ENCODE measurements around the gene RC3H2. TPM values are rescaled to one million over a fixed set of nuclear protein-coding genes. Genes with fewer than 3 reads are reported as not detected.

RC3H2 gene
- total RNA-seq, 3 donors from 2014 or later (not counting 1 experiment from before 2014, with no cell fraction given), result 74.0 to 78.8 (median 77.3) TPM

DNA sequence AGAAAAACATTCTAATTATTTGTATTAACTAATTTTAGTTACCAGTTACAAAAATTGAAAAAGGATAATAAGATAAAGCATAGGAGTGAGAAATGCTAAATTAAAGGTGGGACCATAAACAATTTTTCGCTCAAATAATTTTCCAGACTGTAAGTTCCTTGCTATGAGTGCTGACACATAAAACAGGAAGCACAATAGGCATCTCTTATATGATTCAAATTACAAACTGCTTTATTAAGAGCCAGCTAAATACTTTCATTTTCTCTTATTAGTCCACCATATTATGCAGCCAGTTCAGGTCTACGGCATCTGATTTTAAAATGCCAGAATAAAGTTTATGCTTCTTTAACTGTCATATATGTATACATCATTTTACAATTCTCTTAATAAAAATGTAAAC, 4.4 kb downstream of the RC3H2 start:
- Mint-ChIP-seq H3K27me3 (ENCODE audit: low read depth in 2 of 2) (no peaks in the 10 kb centered on the region), H3K9me3 (no peaks in the 10 kb centered on the region), H3K4me1 (peaks cover 34 to 36% of the 10 kb centered on the region in 2 donors), H3K36me3 (no peaks in the 10 kb centered on the region), H3K27ac (peak overlapping the region; percentile 94 to 96), H3K4me3 (peak overlapping the region; percentile 63)
- Histone ChIP-seq H3K4me3 (ENCODE audit: low read length) (peak overlapping the region; percentile 32), H3K27ac (ENCODE audit: low read length) (peak overlapping the region; percentile 69), H3K36me3 (ENCODE audit: control insufficient read depth, insufficient read depth, low read length) (peaks cover 5% of the 10 kb centered on the region), H3K4me1 (ENCODE audit: control insufficient read depth, insufficient read depth, low read length) (peaks cover 19% of the 10 kb centered on the region), H3K27me3 (ENCODE audit: control insufficient read depth, insufficient read depth, low read length) (no peaks in the 10 kb centered on the region), H3K9me3 (ENCODE audit: control insufficient read depth, insufficient read depth, low read length) (no peaks in the 10 kb centered on the region)
- no peak for TF ChIP-seq CTCF (IDR thresholded peaks at IDR 0.05)
- peak in 1 of 2 donors; percentile 55 for DNase-seq
- 0% methylated on average over 1 of the region's 2 CpGs for WGBS (ENCODE audit: insufficient coverage)
- intact Hi-C loops (cut with micrococcal nuclease), result no loop called here
- ATAC-seq, result peak; percentile 15 to 36 (median 23)

DNA sequence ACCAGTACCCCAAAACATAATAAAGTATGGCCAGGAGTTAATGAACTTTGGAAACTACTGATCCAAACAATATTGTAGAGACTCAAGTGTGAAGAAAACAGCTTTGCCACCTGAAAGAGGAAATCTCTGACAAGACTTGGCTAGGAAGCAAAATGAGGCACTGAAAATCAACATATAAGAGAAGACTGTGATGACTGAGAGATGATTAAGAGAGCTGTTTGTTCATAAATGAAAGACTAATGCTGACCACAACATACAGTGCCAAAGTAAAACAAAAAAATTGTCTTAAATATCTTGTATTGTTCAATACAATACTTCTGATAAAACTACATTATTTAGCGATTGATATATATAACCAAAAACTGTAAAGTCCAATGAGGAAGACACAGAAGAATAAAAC, 7.2 kb downstream of the RC3H2 start:
- Histone ChIP-seq H3K27ac (ENCODE audit: low read length) (no peak overlapping the region), H3K4me3 (ENCODE audit: low read length) (no peak overlapping the region), H3K9me3 (ENCODE audit: control insufficient read depth, insufficient read depth, low read length) (no peaks in the 10 kb centered on the region), H3K36me3 (ENCODE audit: control insufficient read depth, insufficient read depth, low read length) (peaks cover 20% of the 10 kb centered on the region), H3K27me3 (ENCODE audit: control insufficient read depth, insufficient read depth, low read length) (no peaks in the 10 kb centered on the region), H3K4me1 (ENCODE audit: control insufficient read depth, insufficient read depth, low read length) (peaks cover 19% of the 10 kb centered on the region)
- Mint-ChIP-seq H3K9me3 (no peaks in the 10 kb centered on the region), H3K36me3 (no peaks in the 10 kb centered on the region), H3K4me3 (no peak overlapping the region), H3K27me3 (ENCODE audit: low read depth in 2 of 2) (no peaks in the 10 kb centered on the region), H3K4me1 (peaks cover 19 to 23% of the 10 kb centered on the region in 2 donors), H3K27ac (peak overlapping the region; percentile 47 to 55)
- ATAC-seq (no peak), DNase-seq (no peak)
- WGBS (ENCODE audit: insufficient coverage), result no CpG with 5 or more reads among the region's 1 CpG
- no peak for TF ChIP-seq CTCF (IDR thresholded peaks at IDR 0.05)
- intact Hi-C loops (cut with micrococcal nuclease), result no loop called here

DNA sequence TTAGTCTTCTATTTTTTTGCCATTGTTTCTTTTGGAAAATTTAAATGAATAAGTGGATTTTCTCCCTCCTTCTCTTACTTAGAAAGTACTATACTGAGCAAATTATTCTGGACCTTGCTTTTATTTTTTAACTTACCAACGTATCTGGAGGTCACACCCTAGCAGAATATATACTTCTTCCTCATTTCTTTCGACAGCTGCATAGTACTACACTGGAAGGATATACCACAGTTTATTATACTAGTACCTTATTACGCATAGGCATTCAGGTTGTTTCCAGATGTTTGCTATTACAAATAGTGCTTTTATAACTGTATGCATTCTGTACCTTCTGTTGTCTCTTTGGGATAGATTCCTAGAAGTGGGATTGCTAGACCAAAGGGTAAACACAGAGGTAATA, 16.7 kb downstream of the RC3H2 start:
- no peaks in the 10 kb centered on the region for H3K9me3 Mint-ChIP-seq
- Histone ChIP-seq H3K9me3 (ENCODE audit: control insufficient read depth, insufficient read depth, low read length) (no peaks in the 10 kb centered on the region), H3K27ac (ENCODE audit: low read length) (no peak overlapping the region), H3K4me3 (ENCODE audit: low read length) (no peak overlapping the region), H3K27me3 (ENCODE audit: control insufficient read depth, insufficient read depth, low read length) (no peaks in the 10 kb centered on the region), H3K36me3 (ENCODE audit: control insufficient read depth, insufficient read depth, low read length) (peaks cover 55% of the 10 kb centered on the region), H3K4me1 (ENCODE audit: control insufficient read depth, insufficient read depth, low read length) (no peaks in the 10 kb centered on the region)
- intact Hi-C loops (cut with micrococcal nuclease), result no loop called here
- no peak for TF ChIP-seq CTCF (IDR thresholded peaks at IDR 0.05)
- H3K4me1 Mint-ChIP-seq, result peaks cover 0 to 6% of the 10 kb centered on the region in 2 donors
- WGBS (ENCODE audit: insufficient coverage), result 82% methylated on average over 3 of the region's 3 CpGs
- no peaks in the 10 kb centered on the region for H3K27me3 Mint-ChIP-seq (ENCODE audit: low read depth in 2 of 2)
- no peak for ATAC-seq
- H3K36me3 Mint-ChIP-seq, result peaks cover 22% of the 10 kb centered on the region
- DNase-seq, result no peak
- H3K27ac Mint-ChIP-seq, result no peak overlapping the region
- no peak overlapping the region for H3K4me3 Mint-ChIP-seq

DNA sequence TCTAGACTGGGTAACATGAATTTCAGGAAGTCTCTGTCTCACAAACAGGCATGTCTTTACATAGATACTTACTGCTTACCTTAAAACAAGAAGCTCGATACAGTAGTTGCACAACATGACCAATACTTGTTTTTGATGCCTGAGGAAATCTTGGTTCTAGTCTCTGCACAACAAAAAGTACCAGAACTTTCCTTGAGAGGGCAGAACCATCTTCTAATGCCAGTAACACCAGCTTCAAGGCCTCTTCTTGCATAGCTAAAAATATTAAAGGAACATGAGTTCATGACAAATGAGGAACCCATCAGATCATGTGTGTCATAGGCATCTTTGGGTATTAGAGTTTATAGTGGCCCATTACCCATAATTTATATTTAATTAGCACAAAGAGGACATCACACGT, 22.0 kb downstream of the RC3H2 start:
- H3K9me3 ChIP-seq (ENCODE audit: control insufficient read depth, insufficient read depth, low read length), result no peaks in the 10 kb centered on the region
- H3K4me3 ChIP-seq (ENCODE audit: low read length), result no peak overlapping the region
- Mint-ChIP-seq H3K27ac (peak overlapping the region in 1 of 2 donors; percentile 51), H3K27me3 (ENCODE audit: low read depth in 2 of 2) (no peaks in the 10 kb centered on the region), H3K36me3 (peaks cover 18% of the 10 kb centered on the region), H3K4me1 (no peaks in the 10 kb centered on the region), H3K4me3 (no peak overlapping the region), H3K9me3 (no peaks in the 10 kb centered on the region)
- H3K36me3 ChIP-seq (ENCODE audit: control insufficient read depth, insufficient read depth, low read length), result peaks cover 65% of the 10 kb centered on the region
- TF ChIP-seq CTCF (IDR thresholded peaks at IDR 0.05), result no peak
- DNase-seq (no peak), ATAC-seq (no peak)
- intact Hi-C loops (cut with micrococcal nuclease), result no loop called here
- H3K4me1 ChIP-seq (ENCODE audit: control insufficient read depth, insufficient read depth, low read length), result no peaks in the 10 kb centered on the region
- 93% methylated on average over 1 of the region's 2 CpGs for WGBS (ENCODE audit: insufficient coverage)
- no peaks in the 10 kb centered on the region for H3K27me3 ChIP-seq (ENCODE audit: control insufficient read depth, insufficient read depth, low read length)
- H3K27ac ChIP-seq (ENCODE audit: low read length), result no peak overlapping the region
